Right renal pelvis (tissue), 4 donors: ENCODE data around the gene MRPL48. TPM values are rescaled to one million over a fixed set of nuclear protein-coding genes. Genes with fewer than 3 reads are reported as not detected.

Experiments
- DNase-seq, 4 donors: peaks; one replicate each; pipeline ENCODE4 v3.0.0-alpha.2; 2013; ENCODE audit warnings: low read depth in 4 of 4, low spot score in 3 of 4, missing footprints in 1 of 4
- polyA plus RNA-seq, 4 donors: library from polyadenylated mRNA; unstranded; fragments of 120-200 nt; gene quantifications; one replicate each; pipeline ENCODE4 v1.2.1, GENCODE V29; 2013; ENCODE audit not compliant: insufficient read length in 4 of 4

Gene MRPL48
- polyA plus RNA-seq, 4 donors, result 63.7 to 71.8 (median 67.6) TPM

GRCh38 chr11:73883856-73884255 is 96.2 kb downstream of the MRPL48 start:
- no peak for DNase-seq

- no peak for DNase-seq
These were observed 100.6 kb downstream of the MRPL48 start for GRCh38 chr11:73888244-73888643.

- DNase-seq, result no peak
These were observed 101.3 kb downstream of the MRPL48 start for GRCh38 chr11:73889019-73889418.

- no peak for DNase-seq
These were observed 101.9 kb downstream of the MRPL48 start for GRCh38 chr11:73889536-73889935.

GRCh38 chr11:73893041-73893440 is 105.4 kb downstream of the MRPL48 start:
- DNase-seq, result no peak

GRCh38 chr11:73894725-73895335 is 107.2 kb downstream of the MRPL48 start:
- no peak for DNase-seq

GRCh38 chr11:73902303-73902702 is 114.6 kb downstream of the MRPL48 start:
- no peak for DNase-seq

GRCh38 chr11:73907191-73907590 is 119.5 kb downstream of the MRPL48 start:
- no peak for DNase-seq

GRCh38 chr11:73912026-73912425 is 124.4 kb downstream of the MRPL48 start:
- no peak for DNase-seq

GRCh38 chr11:73913472-73913871 is 125.8 kb downstream of the MRPL48 start:
- no peak for DNase-seq

- no peak for DNase-seq
These were observed 126.6 kb downstream of the MRPL48 start for GRCh38 chr11:73914284-73914683.

Other genes starting within 250 kb of the MRPL48 start
- 10 to 100 TPM; 44.3 to 46.4 (median 44.9) TPM for gene FAM168A, start 189.8 kb upstream of the MRPL48 start, polyA plus RNA-seq
- gene PLEKHB1, start 141.3 kb upstream of the MRPL48 start, polyA plus RNA-seq, result 10 to 100 TPM; 16.6 to 18.5 (median 17.3) TPM
- gene RAB6A, start 26.8 kb upstream of the MRPL48 start, polyA plus RNA-seq, result 100 to 1,000 TPM; 117 to 132 (median 129) TPM
- gene COA4, start 89.0 kb downstream of the MRPL48 start, polyA plus RNA-seq, result 10 to 100 TPM; 66.9 to 76.0 (median 69.5) TPM
- 10 to 100 TPM; 29.6 to 36.5 (median 34.7) TPM for gene PAAF1, start 89.1 kb downstream of the MRPL48 start, polyA plus RNA-seq
- 1 to 10 TPM; 2.1 to 4.4 (median 3.7) TPM for gene DNAJB13, start 163.2 kb downstream of the MRPL48 start, polyA plus RNA-seq
- gene UCP2, start 195.0 kb downstream of the MRPL48 start, polyA plus RNA-seq, result 10 to 100 TPM; 51.6 to 82.1 (median 73.9) TPM
- 1 to 10 TPM; 2.1 to 2.3 (median 2.2) TPM for gene UCP3, start 221.2 kb downstream of the MRPL48 start, polyA plus RNA-seq